H9 (cell line): ENCODE data around the gene OXTR. TPM values are rescaled to one million over a fixed set of nuclear protein-coding genes. Genes with fewer than 3 reads are reported as not detected.

ENCODE experiments used
- DNase-seq: peaks from one replicate; pipeline ENCODE4 v3.0.0-alpha.2; 2017
- H2AFZ ChIP-seq: one replicate; pipeline ENCODE4 v1.6.1; 2013; ENCODE audit warnings: mild to moderate bottlenecking, low read length, control low read depth, moderate library complexity
- H2AK5ac ChIP-seq: 2 replicates; pipeline ENCODE4 v1.6.1; 2013; ENCODE audit warnings: low read length, control low read depth, mixed read lengths; ENCODE audit not compliant: insufficient read length
- H2BK120ac ChIP-seq: one replicate; pipeline ENCODE4 v1.6.1; 2013; ENCODE audit warnings: low read depth, mild to moderate bottlenecking, low read length, control low read depth, inconsistent platforms; ENCODE audit not compliant: poor library complexity, severe bottlenecking
- H2BK12ac ChIP-seq: 2 replicates; pipeline ENCODE4 v1.6.1; 2013; ENCODE audit warnings: low read length, control low read depth, mixed read lengths, low read depth; ENCODE audit not compliant: insufficient read length
- H2BK15ac ChIP-seq: 2 replicates; pipeline ENCODE4 v1.6.1; 2013; ENCODE audit warnings: low read depth, low read length, control low read depth
- H2BK20ac ChIP-seq: one replicate; pipeline ENCODE4 v1.6.1; 2013; ENCODE audit warnings: low read depth, mild to moderate bottlenecking, low read length, control low read depth, inconsistent platforms; ENCODE audit not compliant: poor library complexity, severe bottlenecking
- H2BK5ac ChIP-seq: 2 replicates; pipeline ENCODE4 v1.6.1; 2013; ENCODE audit warnings: low read length, control low read depth, mixed read lengths; ENCODE audit not compliant: insufficient read length
- H3K14ac ChIP-seq: 2 replicates; pipeline ENCODE4 v1.6.1; 2013; ENCODE audit warnings: low read length, control low read depth; ENCODE audit not compliant: insufficient read depth
- H3K18ac ChIP-seq: 2 replicates; pipeline ENCODE4 v1.6.1; 2013; ENCODE audit warnings: low read depth, mild to moderate bottlenecking, mixed read lengths, low read length, control low read depth; ENCODE audit not compliant: insufficient read length
- H3K23ac ChIP-seq: 2 replicates; pipeline ENCODE4 v1.6.1; 2013; ENCODE audit warnings: low read length, control low read depth, mixed read lengths, low read depth; ENCODE audit not compliant: insufficient read length
- H3K23me2 ChIP-seq: 2 replicates; pipeline ENCODE4 v1.6.1; 2013; ENCODE audit warnings: low read depth, mild to moderate bottlenecking, mixed read lengths, low read length, control low read depth; ENCODE audit not compliant: insufficient read length, poor library complexity, severe bottlenecking
- H3K27ac ChIP-seq: 2 replicates; pipeline ENCODE4 v1.5.1; 2013; ENCODE audit warnings: low read length, control low read depth, mixed read lengths, low read depth; ENCODE audit not compliant: insufficient read length
- H3K27me3 ChIP-seq: 2 replicates; pipeline ENCODE4 v1.6.1; 2013; ENCODE audit warnings: low read length, control low read depth, inconsistent platforms; ENCODE audit not compliant: insufficient read depth
- H3K4ac ChIP-seq: 2 replicates; pipeline ENCODE4 v1.6.1; 2013; ENCODE audit warnings: low read depth, mild to moderate bottlenecking, control low read depth, inconsistent platforms, low read length, moderate library complexity
- H3K4me1 ChIP-seq: 2 replicates; pipeline ENCODE4 v1.6.1; 2013; ENCODE audit warnings: low read length, control low read depth, inconsistent platforms; ENCODE audit not compliant: insufficient read depth
- H3K4me2 ChIP-seq: 2 replicates; pipeline ENCODE4 v1.6.1; 2013; ENCODE audit warnings: low read length, control low read depth, mixed read lengths; ENCODE audit not compliant: insufficient read length, insufficient read depth
- H3K56ac ChIP-seq: 2 replicates; pipeline ENCODE4 v1.6.1; 2013; ENCODE audit warnings: low read depth, mild to moderate bottlenecking, mixed read lengths, low read length, control low read depth; ENCODE audit not compliant: insufficient read length
- H3K79me1 ChIP-seq: 2 replicates; pipeline ENCODE4 v1.6.1; 2013; ENCODE audit warnings: low read depth, mild to moderate bottlenecking, moderate library complexity, low read length, control low read depth, inconsistent platforms; ENCODE audit not compliant: insufficient read depth, poor library complexity, severe bottlenecking
- H3K79me2 ChIP-seq: 2 replicates; pipeline ENCODE4 v1.6.1; 2013; ENCODE audit warnings: low read length, control low read depth, inconsistent platforms; ENCODE audit not compliant: insufficient read depth
- H3K9ac ChIP-seq: 2 replicates; pipeline ENCODE4 v1.6.1; 2013; ENCODE audit warnings: low read length, control low read depth, mixed read lengths; ENCODE audit not compliant: insufficient read length; ENCODE audit errors: extremely low read depth
- H3K9me3 ChIP-seq: one replicate; pipeline ENCODE4 v1.6.1; 2013; ENCODE audit warnings: low read depth, low read length, inconsistent platforms; ENCODE audit not compliant: control insufficient read depth
- H3T11ph ChIP-seq: one replicate; pipeline ENCODE4 v1.6.1; 2013; ENCODE audit warnings: mild to moderate bottlenecking, low read length, control low read depth, inconsistent platforms
- H4K20me1 ChIP-seq: one replicate; pipeline ENCODE4 v1.6.1; 2013; ENCODE audit not compliant: control insufficient read depth, insufficient read length, insufficient read depth
- H4K5ac ChIP-seq: 2 replicates; pipeline ENCODE4 v1.6.1; 2013; ENCODE audit warnings: low read depth, mild to moderate bottlenecking, mixed read lengths, low read length, control low read depth; ENCODE audit not compliant: insufficient read length
- H4K8ac ChIP-seq: replicated peaks from 2 replicates; pipeline ENCODE4 v1.6.1; 2013; ENCODE audit warnings: low read length, control low read depth, mixed read lengths, low read depth; ENCODE audit not compliant: insufficient read length
- H4K91ac ChIP-seq: 2 replicates; pipeline ENCODE4 v1.6.1; 2013; ENCODE audit warnings: low read depth, mild to moderate bottlenecking, moderate library complexity, mixed read lengths, low read length, control low read depth; ENCODE audit not compliant: insufficient read length
- H3K27ac Mint-ChIP-seq, 3 experiments: 2 replicates in 2 of 3; 3 replicates in 1 of 3; pipeline ENCODE4 v1.8.0; 2020 to 2021; ENCODE audit warnings: mixed read lengths in 3 of 3, mild to moderate bottlenecking in 1 of 3, moderate library complexity in 1 of 3
- H3K27me3 Mint-ChIP-seq: 2 replicates; pipeline ENCODE4 v1.8.0; 2021; ENCODE audit warnings: low read depth, mild to moderate bottlenecking, moderate library complexity, mixed read lengths
- H3K36me3 Mint-ChIP-seq, 3 experiments: 2 replicates in 2 of 3; 3 replicates in 1 of 3; pipeline ENCODE4 v1.8.0; 2020 to 2021; ENCODE audit warnings: low read depth in 3 of 3, mixed read lengths in 3 of 3; ENCODE audit not compliant: insufficient read depth in 1 of 3
- H3K4me1 Mint-ChIP-seq, 2 experiments: 2 replicates each; pipeline ENCODE4 v1.8.0; 2020; ENCODE audit warnings: mixed read lengths in 2 of 2
- H3K4me3 Mint-ChIP-seq, 2 experiments: 2 replicates in 1 of 2; 3 replicates in 1 of 2; pipeline ENCODE4 v1.8.0; 2020 to 2021; ENCODE audit warnings: mild to moderate bottlenecking in 2 of 2, mixed read lengths in 2 of 2, moderate library complexity in 1 of 2
- H3K9me3 Mint-ChIP-seq, 2 experiments: 2 replicates in 1 of 2; 3 replicates in 1 of 2; pipeline ENCODE4 v1.8.0; 2020; ENCODE audit warnings: mild to moderate bottlenecking in 2 of 2, mixed read lengths in 2 of 2, moderate library complexity in 1 of 2
- CTCF ChIP-seq: fragments of 200-600 bp; sonication (generic); conservative IDR thresholded peaks from 3 replicates; pipeline ENCODE4 v1.8.0; 2021; ENCODE audit warnings: antibody characterized with exemption, mild to moderate bottlenecking
- WGBS: extraction: QIAGEN DNeasy Blood & Tissue Kit; methylation state at CpG from one replicate; pipeline ENCODE4 v1.1.7; 2013; ENCODE audit warnings: missing lambda C conversion rate, low lambda C conversion rate, mixed read lengths; ENCODE audit not compliant: insufficient read length; ENCODE audit errors: extremely low coverage; 5-methylcytosine and 5-hydroxymethylcytosine counted together
- total RNA-seq: library from RNA; stranded (reverse); gene quantifications from 2 replicates; pipeline ENCODE4 v1.2.1, GENCODE V29; 2021

The OXTR gene
- total RNA-seq, 1 experiment from 2014 or later: 1.7 TPM

DNA sequence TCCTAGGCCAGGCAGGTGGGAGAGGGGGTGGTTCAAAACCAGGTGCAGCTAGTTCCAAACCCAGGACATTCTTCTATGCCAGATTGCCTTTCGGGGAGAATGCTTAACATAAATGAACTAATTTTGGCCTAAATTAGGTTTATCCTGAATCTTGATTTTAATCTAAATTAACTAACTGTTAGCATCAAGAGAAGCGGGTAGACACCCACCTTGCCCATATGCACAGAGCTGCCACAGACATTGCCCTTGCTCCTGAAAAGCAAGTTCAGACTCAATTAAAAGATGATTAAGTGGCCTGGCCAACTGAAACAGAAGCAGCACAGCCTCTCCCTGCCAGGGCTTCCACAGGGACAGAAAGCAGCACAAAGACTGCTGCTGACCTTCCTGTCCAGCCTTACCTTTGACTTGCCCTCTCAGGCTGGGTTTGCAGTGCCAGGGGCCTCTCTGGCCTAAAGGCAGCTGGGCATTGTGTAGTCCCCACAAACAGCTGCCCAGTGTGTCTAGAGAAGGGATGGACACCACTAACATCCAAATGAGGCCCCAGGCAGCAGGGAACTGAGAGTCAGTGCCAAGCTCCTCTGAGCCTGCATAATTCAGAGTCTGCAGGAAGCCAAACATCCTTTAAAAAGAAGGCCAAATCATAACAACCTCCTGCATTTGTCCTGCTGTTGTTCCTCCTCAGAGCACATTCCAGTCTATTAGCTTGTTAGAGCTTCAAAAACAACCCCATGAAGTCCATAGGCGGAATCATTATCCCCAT is 15.4 kb upstream of the OXTR start:
- peaks cover 3 to 7% of the 10 kb centered on the region in 2 experiments; a peak in 2 of 5 replicates for H3K9me3 Mint-ChIP-seq
- no peak overlapping the region for H4K8ac ChIP-seq
- H3K27ac Mint-ChIP-seq: no peak overlapping the region
- H3T11ph ChIP-seq: no peak overlapping the region
- H3K79me1 ChIP-seq: no peaks in the 10 kb centered on the region
- no peak overlapping the region for H2BK20ac ChIP-seq
- H3K4me1 ChIP-seq: peaks cover 5% of the 10 kb centered on the region; the same call in 1 of the 2 replicates
- H3K27me3 ChIP-seq: no peaks in the 10 kb centered on the region
- no peaks in the 10 kb centered on the region; the same call in 1 of the 2 replicates for H3K27me3 Mint-ChIP-seq
- H2BK12ac ChIP-seq: no peak overlapping the region
- H2BK120ac ChIP-seq: no peak overlapping the region
- no peak overlapping the region for H3K4me2 ChIP-seq
- no peak overlapping the region for H3K23ac ChIP-seq
- no peak overlapping the region for H3K18ac ChIP-seq
- no peak overlapping the region for H2BK5ac ChIP-seq
- H2AFZ ChIP-seq: no peak overlapping the region
- no CpG with 5 or more reads among the region's 3 CpGs for WGBS
- TF ChIP-seq CTCF: no peak
- H3K27ac ChIP-seq: no peak overlapping the region
- no peaks in the 10 kb centered on the region for H3K23me2 ChIP-seq
- no peak overlapping the region for H3K56ac ChIP-seq
- no peak overlapping the region for H3K4ac ChIP-seq
- no peak overlapping the region for H4K5ac ChIP-seq
- no peaks in the 10 kb centered on the region for H4K20me1 ChIP-seq
- H3K79me2 ChIP-seq: no peaks in the 10 kb centered on the region
- no peak overlapping the region for H4K91ac ChIP-seq
- H3K14ac ChIP-seq: no peak overlapping the region
- no peaks in the 10 kb centered on the region; a peak in 2 of 4 replicates for H3K4me1 Mint-ChIP-seq
- H3K4me3 Mint-ChIP-seq: no peak overlapping the region
- no peak overlapping the region for H3K9ac ChIP-seq
- H2AK5ac ChIP-seq: no peak overlapping the region
- no peak for DNase-seq
- no peaks in the 10 kb centered on the region for H3K9me3 ChIP-seq
- no peaks in the 10 kb centered on the region for H3K36me3 Mint-ChIP-seq
- no peak overlapping the region for H2BK15ac ChIP-seq
